NCI-H345 (cell line): ENCODE data around the gene NUTM2D.
"Not testable (repeated sequence)": the region's sequence is repeated elsewhere in the genome, so short reads cannot be mapped to it uniquely, and the experiment has no call there.

Experiments used
- DNase-seq: peaks from one replicate; lab custom pipeline; 2025; lab: John Stamatoyannopoulos, UW

The NUTM2D gene

GRCh38 chr10:87357444-87357843, at the start of gene NUTM2D:
Gene NUTM2D, plus strand, starts transcription at chr10:87357744. Its CDS starts 522 bp downstream, at chr10:87358266.
- not testable (repeated sequence) for DNase-seq

- not testable (repeated sequence) for DNase-seq
Measured at GRCh38 chr10:87308702-87309101, 48.8 kb upstream of the NUTM2D start.

GRCh38 chr10:87309657-87310056, 47.9 kb upstream of the NUTM2D start:
- not testable (repeated sequence) for DNase-seq

- DNase-seq, result not testable (repeated sequence)
Measured at GRCh38 chr10:87311521-87311920, 46.0 kb upstream of the NUTM2D start.

- not testable (repeated sequence) for DNase-seq
Measured at GRCh38 chr10:87313649-87314359, 43.7 kb upstream of the NUTM2D start.

- not testable (repeated sequence) for DNase-seq
Measured at GRCh38 chr10:87314360-87314973, 43.1 kb upstream of the NUTM2D start.

- DNase-seq, result not testable (repeated sequence)
Measured at GRCh38 chr10:87321505-87321904, 36.0 kb upstream of the NUTM2D start.

GRCh38 chr10:87324559-87324958, 33.0 kb upstream of the NUTM2D start:
- DNase-seq, result not testable (repeated sequence)

GRCh38 chr10:87327958-87328357, 29.6 kb upstream of the NUTM2D start:
- DNase-seq, result not testable (repeated sequence)

GRCh38 chr10:87329131-87329530, 28.4 kb upstream of the NUTM2D start:
- not testable (repeated sequence) for DNase-seq

- DNase-seq, result not testable (repeated sequence)
Measured at GRCh38 chr10:87332687-87333086, 24.9 kb upstream of the NUTM2D start.

- DNase-seq, result not testable (repeated sequence)
Measured at GRCh38 chr10:87340411-87340810, 17.1 kb upstream of the NUTM2D start.

- DNase-seq, result not testable (repeated sequence)
Measured at GRCh38 chr10:87341546-87342142, 15.9 kb upstream of the NUTM2D start.

- DNase-seq, result peak; percentile 87
Measured at GRCh38 chr10:87342249-87342710, 15.3 kb upstream of the NUTM2D start.

GRCh38 chr10:87342711-87343258, 14.8 kb upstream of the NUTM2D start:
- DNase-seq, result peak; percentile 64

- DNase-seq, result peak; percentile 5
Measured at GRCh38 chr10:87345743-87346142, 11.8 kb upstream of the NUTM2D start.

GRCh38 chr10:87350161-87350560, 7.4 kb upstream of the NUTM2D start:
- not testable (repeated sequence) for DNase-seq

GRCh38 chr10:87352825-87353224, 4.7 kb upstream of the NUTM2D start:
- DNase-seq, result not testable (repeated sequence)

- not testable (repeated sequence) for DNase-seq
Measured at GRCh38 chr10:87355110-87355509, 2.4 kb upstream of the NUTM2D start.

GRCh38 chr10:87358159-87358558, 615 bp downstream of the NUTM2D start:
- DNase-seq, result not testable (repeated sequence)

- not testable (repeated sequence) for DNase-seq
Measured at GRCh38 chr10:87369514-87370112, 12.1 kb downstream of the NUTM2D start.

- not testable (repeated sequence) for DNase-seq
Measured at GRCh38 chr10:87374091-87374490, 16.5 kb downstream of the NUTM2D start.
